Hepatocyte (in vitro differentiated cells): ENCODE data around the gene NRARP. TPM values are rescaled to one million over a fixed set of nuclear protein-coding genes. Genes with fewer than 3 reads are reported as not detected.
"Not testable (repeated sequence)": the region's sequence is repeated elsewhere in the genome, so short reads cannot be mapped to it uniquely, and the experiment has no call there.

ENCODE experiments used
- DNase-seq: peaks from one replicate; pipeline ENCODE4 v3.0.0-alpha.2; 2016; ENCODE audit warnings: low spot score
- H2AFZ ChIP-seq: fragments of 200-600 bp; sonication (generic); 2 replicates; pipeline ENCODE4 v1.6.0; 2016; ENCODE audit warnings: antibody characterized with exemption, mild to moderate bottlenecking
- H3K27ac ChIP-seq: fragments of 200-600 bp; sonication (generic); 2 replicates; pipeline ENCODE4 v1.5.1; 2016; ENCODE audit warnings: mild to moderate bottlenecking
- H3K27me3 ChIP-seq: fragments of 200-600 bp; sonication (generic); 2 replicates; pipeline ENCODE4 v1.6.1; 2016
- H3K36me3 ChIP-seq: fragments of 200-600 bp; sonication (generic); replicated peaks from 2 replicates; pipeline ENCODE4 v1.5.1; 2016; ENCODE audit warnings: low read depth; ENCODE audit not compliant: insufficient read depth
- H3K4me1 ChIP-seq: fragments of 200-600 bp; sonication (generic); 2 replicates; pipeline ENCODE4 v1.5.1; 2016; ENCODE audit warnings: mild to moderate bottlenecking, moderate library complexity; ENCODE audit not compliant: insufficient read depth
- H3K4me2 ChIP-seq: fragments of 200-600 bp; sonication (generic); 2 replicates; pipeline ENCODE4 v1.6.0; 2016
- H3K4me3 ChIP-seq: fragments of 200-600 bp; sonication (generic); 2 replicates; pipeline ENCODE4 v1.5.1; 2016; ENCODE audit warnings: mild to moderate bottlenecking
- H3K79me2 ChIP-seq: fragments of 200-600 bp; sonication (generic); 2 replicates; pipeline ENCODE4 v1.6.0; 2017; ENCODE audit warnings: mild to moderate bottlenecking
- H3K9me2 ChIP-seq: fragments of 200-600 bp; sonication (generic); replicated peaks from 2 replicates; pipeline ENCODE4 v1.6.0; 2017; ENCODE audit warnings: mild to moderate bottlenecking; ENCODE audit not compliant: insufficient read depth
- H3K9me3 ChIP-seq: fragments of 200-600 bp; sonication (generic); 2 replicates; pipeline ENCODE4 v1.5.1; 2016; ENCODE audit warnings: low read depth, mild to moderate bottlenecking
- H4K20me1 ChIP-seq: fragments of 200-600 bp; sonication (generic); 2 replicates; pipeline ENCODE4 v1.6.0; 2016; ENCODE audit warnings: mild to moderate bottlenecking; ENCODE audit not compliant: insufficient read depth, poor library complexity, severe bottlenecking
- EZH2 ChIP-seq: fragments of 200-600 bp; sonication (generic); IDR thresholded peaks from 2 replicates; pipeline ENCODE4 v1.6.1; 2016; ENCODE audit warnings: antibody characterized with exemption, mild to moderate bottlenecking, borderline replicate concordance
- EZH2phosphoT487 ChIP-seq: fragments of 200-600 bp; sonication (generic); IDR thresholded peaks from one replicate; pipeline ENCODE4 v1.6.1; 2018; ENCODE audit warnings: antibody characterized with exemption, mild to moderate bottlenecking, low read depth, moderate library complexity; ENCODE audit not compliant: unreplicated experiment, severe bottlenecking
- WGBS: methylation state at CpG from one replicate; pipeline ENCODE4 v1.1.6; 2016; ENCODE audit warnings: low lambda C conversion rate; ENCODE audit errors: missing lambda C conversion rate; 5-methylcytosine and 5-hydroxymethylcytosine counted together
- polyA plus RNA-seq: library from polyadenylated mRNA; unstranded; fragments of >200 nt; fragmentation: Nextera tagmentation; extraction: Ambion mirVana; gene quantifications from 2 replicates; pipeline ENCODE4 v1.2.1, GENCODE V29; 2016
- total RNA-seq: library from RNA; depleted of rRNA; stranded (reverse); fragments of >200 nt; gene quantifications from 2 replicates; pipeline ENCODE4 v1.2.3, GENCODE V29; 2014
- TF ChIP-seq, protein P1 (sequence below): fragments of 200-600 bp; sonication (generic); IDR thresholded peaks from 2 replicates; pipeline ENCODE4 v1.5.1; 2016; ENCODE audit warnings: antibody characterized with exemption, mild to moderate bottlenecking; ENCODE audit not compliant: poor library complexity

The NRARP gene
- total and polyA plus RNA-seq, 2 experiments from 2014 or later = 5.3 to 18.7 TPM

DNA sequence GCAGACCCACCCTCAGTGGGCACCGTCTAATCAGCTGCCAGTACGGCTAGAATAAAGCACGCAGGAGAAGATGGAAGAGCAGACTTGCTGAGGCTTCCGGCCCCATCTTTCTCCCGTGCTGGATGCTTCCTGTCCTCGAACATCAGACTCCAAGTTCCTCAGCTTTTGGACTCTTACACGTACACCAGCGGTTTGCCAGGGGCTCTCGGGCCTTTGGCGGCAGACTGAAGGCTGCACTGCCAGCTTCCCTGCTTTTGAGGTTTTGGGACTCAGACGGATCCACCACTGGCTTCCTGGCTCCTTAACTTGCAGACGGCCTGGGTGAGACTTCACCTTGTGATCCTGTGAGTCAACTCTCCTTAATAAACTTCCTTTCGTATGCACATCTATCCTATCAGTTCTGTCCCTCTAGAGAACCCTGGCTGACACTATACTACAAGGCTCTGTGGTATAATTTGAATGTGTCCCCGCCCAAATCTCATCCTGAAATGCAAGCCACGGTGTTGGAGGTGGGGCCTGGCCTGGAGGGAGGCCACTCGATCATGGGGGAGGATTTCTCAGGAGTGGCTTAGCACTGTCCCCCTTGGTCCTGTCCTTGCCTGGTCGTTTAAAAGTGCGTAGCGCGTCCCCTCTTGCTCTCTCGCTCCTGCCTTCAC, 31.1 kb upstream of the NRARP start:
- no peaks in the 10 kb centered on the region for H3K27me3 ChIP-seq
- no peaks in the 10 kb centered on the region for H3K4me1 ChIP-seq
- no peak overlapping the region for H2AFZ ChIP-seq
- H3K9me3 ChIP-seq = no peaks in the 10 kb centered on the region
- 72% methylated on average over 21 of the region's 21 CpGs for WGBS
- DNase-seq = no peak
- H4K20me1 ChIP-seq = no peaks in the 10 kb centered on the region
- no peak for TF ChIP-seq EZH2
- TF ChIP-seq, protein P1, sequence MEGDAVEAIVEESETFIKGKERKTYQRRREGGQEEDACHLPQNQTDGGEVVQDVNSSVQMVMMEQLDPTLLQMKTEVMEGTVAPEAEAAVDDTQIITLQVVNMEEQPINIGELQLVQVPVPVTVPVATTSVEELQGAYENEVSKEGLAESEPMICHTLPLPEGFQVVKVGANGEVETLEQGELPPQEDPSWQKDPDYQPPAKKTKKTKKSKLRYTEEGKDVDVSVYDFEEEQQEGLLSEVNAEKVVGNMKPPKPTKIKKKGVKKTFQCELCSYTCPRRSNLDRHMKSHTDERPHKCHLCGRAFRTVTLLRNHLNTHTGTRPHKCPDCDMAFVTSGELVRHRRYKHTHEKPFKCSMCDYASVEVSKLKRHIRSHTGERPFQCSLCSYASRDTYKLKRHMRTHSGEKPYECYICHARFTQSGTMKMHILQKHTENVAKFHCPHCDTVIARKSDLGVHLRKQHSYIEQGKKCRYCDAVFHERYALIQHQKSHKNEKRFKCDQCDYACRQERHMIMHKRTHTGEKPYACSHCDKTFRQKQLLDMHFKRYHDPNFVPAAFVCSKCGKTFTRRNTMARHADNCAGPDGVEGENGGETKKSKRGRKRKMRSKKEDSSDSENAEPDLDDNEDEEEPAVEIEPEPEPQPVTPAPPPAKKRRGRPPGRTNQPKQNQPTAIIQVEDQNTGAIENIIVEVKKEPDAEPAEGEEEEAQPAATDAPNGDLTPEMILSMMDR = no peak
- TF ChIP-seq EZH2phosphoT487 = no peak
- H3K27ac ChIP-seq = no peak overlapping the region
- H3K4me2 ChIP-seq = no peak overlapping the region
- H3K79me2 ChIP-seq = no peaks in the 10 kb centered on the region
- H3K36me3 ChIP-seq = no peaks in the 10 kb centered on the region
- H3K9me2 ChIP-seq = no peaks in the 10 kb centered on the region
- no peak overlapping the region for H3K4me3 ChIP-seq

DNA sequence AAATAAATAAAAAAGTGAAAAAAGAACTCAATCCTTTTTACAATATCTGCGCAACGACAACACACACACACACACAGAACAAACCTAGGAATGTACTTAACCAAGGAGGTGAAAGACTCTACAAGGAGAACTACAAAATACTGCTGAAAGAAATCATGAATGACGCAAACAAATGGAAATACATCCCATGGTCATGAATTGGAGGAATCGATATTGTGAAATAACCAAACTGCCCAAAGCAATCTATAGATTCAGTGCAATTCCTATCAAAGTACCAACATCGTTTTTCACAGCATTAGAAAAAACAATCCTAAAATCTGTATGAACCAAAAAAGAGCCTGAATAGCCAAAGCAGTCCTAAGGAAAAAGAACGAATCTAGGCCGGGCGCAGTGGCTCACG, 29.9 kb upstream of the NRARP start:
- Histone ChIP-seq H3K79me2 (no peaks in the 10 kb centered on the region), H3K36me3 (no peaks in the 10 kb centered on the region), H2AFZ (no peak overlapping the region), H3K9me3 (no peaks in the 10 kb centered on the region), H3K4me2 (no peak overlapping the region), H3K4me3 (no peak overlapping the region), H3K27me3 (no peaks in the 10 kb centered on the region), H3K9me2 (no peaks in the 10 kb centered on the region), H3K27ac (no peak overlapping the region), H3K4me1 (no peaks in the 10 kb centered on the region), H4K20me1 (no peaks in the 10 kb centered on the region)
- no peak for DNase-seq
- no peak for TF ChIP-seq EZH2phosphoT487
- TF ChIP-seq, protein P1 = no peak
- no peak for TF ChIP-seq EZH2
- WGBS = 98% methylated on average over 9 of the region's 9 CpGs

DNA sequence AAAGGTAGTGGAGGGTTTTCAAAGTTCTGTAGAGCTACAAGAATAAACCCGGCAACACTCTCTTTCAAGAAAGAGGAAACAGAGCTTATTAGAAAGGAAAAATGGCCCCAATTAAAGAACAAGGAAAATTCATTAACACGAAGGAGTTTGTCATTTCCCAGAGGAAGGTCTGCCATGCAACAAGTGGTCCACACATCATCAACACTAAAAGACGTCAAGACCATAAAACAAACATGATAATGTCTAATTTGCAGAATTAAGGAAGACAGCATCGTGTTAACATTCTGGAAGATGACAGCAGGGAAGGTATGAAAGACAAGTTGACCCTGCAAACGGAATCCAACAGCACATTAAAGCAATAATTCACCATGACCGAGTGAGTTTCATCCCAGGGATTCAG, 28.6 kb upstream of the NRARP start:
- H3K36me3 ChIP-seq = no peaks in the 10 kb centered on the region
- no peaks in the 10 kb centered on the region for H4K20me1 ChIP-seq
- no peak overlapping the region for H2AFZ ChIP-seq
- H3K79me2 ChIP-seq = no peaks in the 10 kb centered on the region
- no peak overlapping the region for H3K4me2 ChIP-seq
- TF ChIP-seq, protein P1 = no peak
- TF ChIP-seq EZH2phosphoT487 = no peak
- TF ChIP-seq EZH2 = no peak
- H3K9me2 ChIP-seq = no peaks in the 10 kb centered on the region
- no peak overlapping the region for H3K4me3 ChIP-seq
- H3K27ac ChIP-seq = no peak overlapping the region
- DNase-seq = no peak
- H3K27me3 ChIP-seq = no peaks in the 10 kb centered on the region
- H3K9me3 ChIP-seq = no peaks in the 10 kb centered on the region
- WGBS = 90% methylated on average over 6 of the region's 6 CpGs
- no peaks in the 10 kb centered on the region for H3K4me1 ChIP-seq

DNA sequence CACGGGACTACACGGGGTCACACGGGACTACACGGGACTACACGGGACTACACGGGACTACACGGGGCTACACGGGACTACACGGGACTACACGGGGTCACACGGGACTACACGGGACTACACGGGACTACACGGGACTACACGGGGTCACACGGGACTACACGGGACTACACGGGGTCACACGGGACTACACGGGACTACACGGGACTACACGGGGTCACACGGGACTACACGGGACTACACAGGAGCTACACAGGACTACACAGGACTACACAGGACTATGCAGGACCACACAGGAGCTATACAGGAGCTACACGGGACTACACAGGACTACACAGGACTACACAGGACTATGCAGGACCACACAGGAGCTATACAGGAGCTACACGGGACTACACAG, 27.5 kb upstream of the NRARP start:
- H3K9me3 ChIP-seq, H3K36me3 ChIP-seq, DNase-seq, H3K27ac ChIP-seq, H3K4me1 ChIP-seq, H3K79me2 ChIP-seq, H3K27me3 ChIP-seq, H2AFZ ChIP-seq, H3K4me2 ChIP-seq, H3K9me2 ChIP-seq, H3K4me3 ChIP-seq, H4K20me1 ChIP-seq: not testable (repeated sequence)
- 54% methylated on average over 6 of the region's 26 CpGs for WGBS

DNA sequence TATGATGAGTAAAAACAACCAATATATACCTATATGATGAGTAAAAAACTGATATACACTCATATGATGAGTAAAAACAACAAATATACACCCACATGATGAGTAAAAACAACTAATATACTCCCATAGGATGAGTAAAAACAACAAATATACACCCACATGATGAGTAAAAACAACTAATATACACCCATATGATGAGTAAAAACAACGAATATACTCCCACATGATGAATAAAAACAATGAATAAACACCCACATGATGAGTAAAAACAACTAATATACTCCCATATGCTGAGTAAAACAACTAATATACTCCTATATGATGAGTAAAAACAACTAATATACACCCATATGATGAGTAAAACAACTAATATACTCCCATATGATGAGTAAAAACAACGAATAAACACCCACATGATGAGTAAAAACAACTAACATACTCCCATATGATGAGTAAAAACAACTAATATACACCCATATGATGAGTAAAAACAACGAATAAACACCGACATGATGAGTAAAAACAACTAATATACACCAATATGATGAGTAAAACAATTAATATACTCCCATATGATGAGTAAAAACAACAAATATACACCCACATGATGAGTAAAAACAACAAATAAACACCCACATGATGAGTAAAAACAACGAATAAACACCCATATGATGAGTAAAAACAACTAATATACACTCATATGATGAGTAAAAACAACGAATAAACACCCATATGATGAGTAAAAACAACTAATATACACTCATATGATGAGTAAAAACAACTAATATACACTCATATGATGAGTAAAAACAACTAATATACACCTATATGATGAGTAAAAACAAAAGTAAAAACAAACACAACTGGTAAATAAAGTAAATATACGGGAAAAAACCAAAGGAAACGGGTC, 25.8 kb upstream of the NRARP start:
- H2AFZ ChIP-seq, H3K27me3 ChIP-seq, H3K9me3 ChIP-seq, H4K20me1 ChIP-seq, DNase-seq, H3K4me1 ChIP-seq, H3K36me3 ChIP-seq, H3K79me2 ChIP-seq, H3K9me2 ChIP-seq, H3K27ac ChIP-seq, H3K4me3 ChIP-seq, H3K4me2 ChIP-seq: not testable (repeated sequence)
- 81% methylated on average over 8 of the region's 8 CpGs for WGBS
